NCI-H748 treated with DMSO at 0.1 percent for 48 hours (cell line): ENCODE data around the gene ERVK3-1.
"Not testable (repeated sequence)": the region's sequence is repeated elsewhere in the genome, so short reads cannot be mapped to it uniquely, and the experiment has no call there.

Experiments used
- DNase-seq: peaks from one replicate; lab custom pipeline; 2025; lab: John Stamatoyannopoulos, UW

The ERVK3-1 gene

GRCh38 chr19:58305065-58305931, at the start of gene ERVK3-1:
ERVK3-1 (plus strand) TSS chr19:58305377; CDS start chr19:58312169, 6,792 bp downstream.
- DNase-seq, result peak; percentile 96

GRCh38 chr19:58258259-58258658, 46.9 kb upstream of the ERVK3-1 start:
- not testable (repeated sequence) for DNase-seq

GRCh38 chr19:58261600-58261967, 43.6 kb upstream of the ERVK3-1 start:
- DNase-seq, result no peak

GRCh38 chr19:58261968-58262921, 42.9 kb upstream of the ERVK3-1 start:
- no peak for DNase-seq

GRCh38 chr19:58262922-58263296, 42.3 kb upstream of the ERVK3-1 start:
- no peak for DNase-seq

- no peak for DNase-seq
Observed at GRCh38 chr19:58265100-58265499, 40.1 kb upstream of the ERVK3-1 start.

GRCh38 chr19:58268344-58268743, 36.8 kb upstream of the ERVK3-1 start:
- no peak for DNase-seq

- no peak for DNase-seq
Observed at GRCh38 chr19:58274771-58275201, 30.4 kb upstream of the ERVK3-1 start.

GRCh38 chr19:58275564-58275963, 29.6 kb upstream of the ERVK3-1 start:
- DNase-seq, result no peak

- DNase-seq, result no peak
Observed at GRCh38 chr19:58277197-58277596, 28.0 kb upstream of the ERVK3-1 start.

GRCh38 chr19:58277748-58278540, 27.2 kb upstream of the ERVK3-1 start:
- peak; percentile 54 for DNase-seq

GRCh38 chr19:58278541-58279041, 26.6 kb upstream of the ERVK3-1 start, which contains the start of gene ZNF8:
ZNF8 (plus strand) TSS chr19:58278955; CDS start chr19:58279082, 127 bp downstream.
- DNase-seq, result peak; percentile 96

- DNase-seq, result peak; percentile 57
Observed at GRCh38 chr19:58279042-58279924, 25.9 kb upstream of the ERVK3-1 start.

GRCh38 chr19:58279925-58280316, 25.3 kb upstream of the ERVK3-1 start:
- DNase-seq, result no peak

- DNase-seq, result no peak
Observed at GRCh38 chr19:58284199-58284598, 21.0 kb upstream of the ERVK3-1 start.

- DNase-seq, result no peak
Observed at GRCh38 chr19:58291943-58292342, 13.2 kb upstream of the ERVK3-1 start.

GRCh38 chr19:58294743-58295374, 10.3 kb upstream of the ERVK3-1 start:
- DNase-seq, result no peak

GRCh38 chr19:58296104-58296503, 9.1 kb upstream of the ERVK3-1 start:
- no peak for DNase-seq

GRCh38 chr19:58300620-58301019, 4.6 kb upstream of the ERVK3-1 start:
- no peak for DNase-seq

GRCh38 chr19:58304255-58304654, 922 bp upstream of the ERVK3-1 start:
- DNase-seq, result no peak
